Measurements from ENCODE around the gene OR8D2. TPM values are rescaled to one million over a fixed set of nuclear protein-coding genes. Genes with fewer than 3 reads are reported as not detected.
"Not testable (repeated sequence)": the region's sequence is repeated elsewhere in the genome, so short reads cannot be mapped to it uniquely, and the experiment has no call there.

The OR8D2 gene
- total RNA-seq, 1 donor from 2014 or later: 1.4 TPM

- DNase-seq (ENCODE audit: low spot score): no peak
Measured at GRCh38 chr11:124285610-124286344, 34.2 kb downstream of the OR8D2 start.

GRCh38 chr11:124278261-124278660 is 41.7 kb downstream of the OR8D2 start:
- no peak for DNase-seq (ENCODE audit: low spot score)

- DNase-seq (ENCODE audit: low spot score): no peak
Measured at GRCh38 chr11:124277804-124278203, 42.2 kb downstream of the OR8D2 start.

- no peak for DNase-seq (ENCODE audit: low spot score)
Measured at GRCh38 chr11:124277207-124277606, 42.8 kb downstream of the OR8D2 start.

GRCh38 chr11:124276081-124276480 is 43.9 kb downstream of the OR8D2 start:
- no peak for DNase-seq (ENCODE audit: low spot score)

GRCh38 chr11:124274000-124274399 is 46.0 kb downstream of the OR8D2 start:
- DNase-seq (ENCODE audit: low spot score): no peak

- not testable (repeated sequence) for DNase-seq (ENCODE audit: low spot score)
Measured at GRCh38 chr11:124270886-124271285, 49.1 kb downstream of the OR8D2 start.

Other genes starting within 250 kb of the OR8D2 start
- 19.7 TPM for gene VWA5A, start 204.7 kb downstream of the OR8D2 start, total RNA-seq (ENCODE audit: insufficient read depth, low replicate concordance)
- gene OR10D3, start 136.9 kb downstream of the OR8D2 start, total RNA-seq (ENCODE audit: insufficient read depth, low replicate concordance): 0.24 TPM
- gene OR8G1, start 79.1 kb downstream of the OR8D2 start, total RNA-seq (ENCODE audit: insufficient read depth, low replicate concordance): 1.9 TPM
- gene OR8G5, start 63.8 kb downstream of the OR8D2 start, total RNA-seq (ENCODE audit: insufficient read depth, low replicate concordance): not detected
- 7.9 TPM for gene OR8D1, start 6.2 kb downstream of the OR8D2 start, total RNA-seq (ENCODE audit: insufficient read depth, low replicate concordance)
- gene OR8B2, start 64.3 kb upstream of the OR8D2 start, total RNA-seq (ENCODE audit: insufficient read depth, low replicate concordance): not detected
- not detected for gene OR8B3, start 78.8 kb upstream of the OR8D2 start, total RNA-seq (ENCODE audit: insufficient read depth, low replicate concordance)
- gene OR8B4, start 104.7 kb upstream of the OR8D2 start, total RNA-seq (ENCODE audit: insufficient read depth, low replicate concordance): not detected
- gene OR8B8, start 125.5 kb upstream of the OR8D2 start, total RNA-seq (ENCODE audit: insufficient read depth, low replicate concordance): 4.6 TPM
- gene OR8B12, start 223.5 kb upstream of the OR8D2 start, total RNA-seq (ENCODE audit: insufficient read depth, low replicate concordance): not detected
- gene OR8A1, start 249.8 kb upstream of the OR8D2 start, total RNA-seq (ENCODE audit: insufficient read depth, low replicate concordance): 7.0 TPM